Lower lobe of right lung (tissue), 2 donors: ENCODE results near the gene EVX2. TPM values are rescaled to one million over a fixed set of nuclear protein-coding genes. Genes with fewer than 3 reads are reported as not detected.
A peak's percentile ranks its signal among the peaks of the same experiment; 100 is the strongest.

Experiments
- ATAC-seq, 2 donors: fragments of 200-7000 bp; cut with Tn5 transposase; one replicate each; pipeline ENCODE4 v1.9.1; 2020 to 2022; ENCODE audit warnings: mild to moderate bottlenecking in 2 of 2, moderate library complexity in 2 of 2
- DNase-seq: peaks from one replicate; pipeline ENCODE4 v3.0.0-alpha.2; 2020
- H3K27ac ChIP-seq: fragments of 200-600 bp; one replicate; pipeline ENCODE4 v1.8.0; 2022
- H3K27me3 ChIP-seq: fragments of 200-600 bp; one replicate; pipeline ENCODE4 v1.8.0; 2022; ENCODE audit warnings: low read depth
- H3K36me3 ChIP-seq: fragments of 200-600 bp; one replicate; pipeline ENCODE4 v1.8.0; 2022; ENCODE audit warnings: mild to moderate bottlenecking
- H3K4me1 ChIP-seq: fragments of 200-600 bp; one replicate; pipeline ENCODE4 v1.8.0; 2022
- H3K4me3 ChIP-seq: fragments of 200-600 bp; one replicate; pipeline ENCODE4 v1.8.0; 2022; ENCODE audit warnings: mild to moderate bottlenecking
- H3K9me3 ChIP-seq: fragments of 200-600 bp; one replicate; pipeline ENCODE4 v1.8.0; 2022
- CTCF ChIP-seq: fragments of 200-600 bp; IDR thresholded peaks from one replicate; pipeline ENCODE4 v1.8.0; 2022; ENCODE audit warnings: antibody characterized with exemption, mild to moderate bottlenecking
- intact Hi-C: fragments of 100-400 bp; cut with DNase I; formaldehyde crosslinking; loops from one replicate; pipeline ENCODE4 v1.11.0; 2022
- total RNA-seq: library from RNA; stranded (reverse); fragmentation: NEBNext Ultra II Directional; extraction: Animal tissue kit (Norgen Biotek cat#: 25700); gene quantifications from one replicate; pipeline ENCODE4 v1.2.1, GENCODE V29; 2021
- donor health status: DM: no; HTN: yes; CAD: no; lungs with severe emphysema.

EVX2 gene
- total RNA-seq, 1 donor from 2014 or later: not detected

- no peaks in the 10 kb centered on the region for H3K4me1 ChIP-seq
- DNase-seq: no peak
- no peaks in the 10 kb centered on the region for H3K36me3 ChIP-seq
- no peak for ATAC-seq
- H3K4me3 ChIP-seq: no peak overlapping the region
- H3K9me3 ChIP-seq: no peaks in the 10 kb centered on the region
- H3K27ac ChIP-seq: no peak overlapping the region
- intact Hi-C loops: no loop called here
- no peak for TF ChIP-seq CTCF
- peaks cover 100% of the 10 kb centered on the region for H3K27me3 ChIP-seq
Observed at GRCh38 chr2:176114930-176115625, 31.3 kb upstream of the EVX2 start.

GRCh38 chr2:176114120-176114929 is 30.6 kb upstream of the EVX2 start:
- Histone ChIP-seq H3K4me1 (no peaks in the 10 kb centered on the region), H3K4me3 (no peak overlapping the region), H3K27me3 (peaks cover 100% of the 10 kb centered on the region), H3K36me3 (no peaks in the 10 kb centered on the region), H3K27ac (no peak overlapping the region), H3K9me3 (no peaks in the 10 kb centered on the region)
- TF ChIP-seq CTCF: no peak
- no peak for DNase-seq
- intact Hi-C loops: no loop called here
- ATAC-seq: no peak

GRCh38 chr2:176112375-176113302 is 28.9 kb upstream of the EVX2 start:
- Histone ChIP-seq H3K36me3 (no peaks in the 10 kb centered on the region), H3K4me1 (peaks cover 7% of the 10 kb centered on the region), H3K4me3 (no peak overlapping the region), H3K27me3 (peaks cover 100% of the 10 kb centered on the region), H3K9me3 (no peaks in the 10 kb centered on the region), H3K27ac (no peak overlapping the region)
- intact Hi-C loops: no loop called here
- no peak for DNase-seq
- no peak for TF ChIP-seq CTCF
- ATAC-seq: no peak

GRCh38 chr2:176111846-176112374 is 28.1 kb upstream of the EVX2 start:
- no peaks in the 10 kb centered on the region for H3K9me3 ChIP-seq
- no peak overlapping the region for H3K4me3 ChIP-seq
- TF ChIP-seq CTCF: no peak
- peaks cover 11% of the 10 kb centered on the region for H3K4me1 ChIP-seq
- peaks cover 98% of the 10 kb centered on the region for H3K27me3 ChIP-seq
- no peak overlapping the region for H3K27ac ChIP-seq
- H3K36me3 ChIP-seq: no peaks in the 10 kb centered on the region
- ATAC-seq (no peak), DNase-seq (no peak)
- intact Hi-C loops: no loop called here

- no peak for ATAC-seq
- H3K27ac ChIP-seq: no peak overlapping the region
- no peak for DNase-seq
- peaks cover 17% of the 10 kb centered on the region for H3K4me1 ChIP-seq
- no peaks in the 10 kb centered on the region for H3K36me3 ChIP-seq
- TF ChIP-seq CTCF: peak; percentile 37
- intact Hi-C loops: no loop called here
- peaks cover 98% of the 10 kb centered on the region for H3K27me3 ChIP-seq
- no peaks in the 10 kb centered on the region for H3K9me3 ChIP-seq
- no peak overlapping the region for H3K4me3 ChIP-seq
Observed at GRCh38 chr2:176111309-176111663, 27.5 kb upstream of the EVX2 start.
